ENCODE measurements around the gene CABCOCO1. TPM values are rescaled to one million over a fixed set of nuclear protein-coding genes. Genes with fewer than 3 reads are reported as not detected.
A peak's percentile ranks its signal among the peaks of the same experiment; 100 is the strongest.

The CABCOCO1 gene
- total and polyA plus RNA-seq, 9 of the 15 experiments (the other 6 are each of a cell fraction or from before 2014, with no cell fraction given): 0.04 TPM; not detected in 8

DNA sequence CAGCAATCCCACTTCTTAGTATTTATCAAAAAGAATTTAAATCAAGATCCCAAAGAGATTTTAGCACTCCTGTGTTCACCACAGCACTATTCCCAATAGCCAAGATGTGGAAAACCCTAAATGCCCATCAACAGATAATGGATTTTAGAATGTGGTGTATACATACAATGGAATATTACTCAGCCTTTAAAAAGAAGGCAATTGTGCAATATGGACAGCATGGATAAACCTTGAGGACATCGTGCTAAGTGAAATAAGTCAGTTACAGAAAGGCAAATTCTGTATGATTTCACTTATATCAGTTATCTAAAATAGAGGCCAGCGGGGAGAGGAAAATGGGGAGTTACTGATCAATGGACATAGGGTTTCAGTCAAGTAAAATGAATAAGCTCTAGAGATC, 66.9 kb downstream of the CABCOCO1 start:
- TF ChIP-seq BMI1 (IDR thresholded peaks at IDR 0.05; ENCODE audit: low read length): no peak
- TF ChIP-seq CEBPG (CRISPR knock-in tag; IDR thresholded peaks at IDR 0.05): no peak
- TF ChIP-seq CEBPG (tag; conservative IDR thresholded peaks at IDR 0.05 in 1 of 2, IDR thresholded peaks at IDR 0.05 in 1 of 2): 0 out of 4 replicates have a peak, but pooled peaks of 1 of the 2 experiments have one; percentile 8
- peak; percentile 71 for TF ChIP-seq CEBPB (tag; IDR thresholded peaks at IDR 0.05)
- peak; percentile 62 for TF ChIP-seq ZNF146 (CRISPR knock-in tag; IDR thresholded peaks at IDR 0.05; ENCODE audit: unreplicated experiment)
- ATAC-seq: no peak
- BruUV-seq (replicated peaks): no TSS peak
- Histone ChIP-seq H3K4me1 (replicated peaks in 1 of 2; ENCODE audit: control insufficient read depth in 2 of 2, insufficient read depth in 2 of 2, low read length in 2 of 2) (0 out of 5 replicates have a peak, but pooled peaks cover 0 to 4% of the 10 kb centered on the region in 2 experiments), H3K27me3 (ENCODE audit: control insufficient read depth in 2 of 2, insufficient read depth in 2 of 2, low read length in 2 of 2) (no peaks in the 10 kb centered on the region), H3K27ac (ENCODE audit: extremely low read depth, low read depth, low read length) (no peak overlapping the region), H3K4me2 (ENCODE audit: insufficient read depth, low read length) (no peak overlapping the region), H3K4me3 (no peak overlapping the region), H3K9me3 (replicated peaks; ENCODE audit: control insufficient read depth, insufficient read depth, low read depth, low read length) (no peaks in the 10 kb centered on the region), H3K9me1 (ENCODE audit: control insufficient read depth, insufficient read depth, low read length) (no peaks in the 10 kb centered on the region), H4K20me1 (replicated peaks; ENCODE audit: control insufficient read depth, insufficient read depth, low read length) (no peaks in the 10 kb centered on the region), H3K9ac (ENCODE audit: insufficient read depth in 1 of 2, low read depth in 2 of 2, low read length in 2 of 2) (no peak overlapping the region), H3K79me2 (ENCODE audit: control insufficient read depth, insufficient read depth, low read length) (no peaks in the 10 kb centered on the region), H3K36me3 (ENCODE audit: control insufficient read depth, insufficient read depth, low read length) (no peaks in the 10 kb centered on the region), H2AFZ (ENCODE audit: low read depth, low read length) (no peak overlapping the region)
- no peak for FAIRE-seq
- 61% methylated on average over 2 of the region's 2 CpGs for WGBS (ENCODE audit: insufficient coverage, low coverage, missing lambda C conversion rate)
- ChIA-PET POLR2A (no interaction called here), CTCF (ENCODE audit: low intra/inter-chr PET ratio) (no interaction called here)
- intact Hi-C loops (cut with micrococcal nuclease) (no loop called here), in situ Hi-C loops (cut with MboI) (no loop called here)
- no peak for DNase-seq (ENCODE audit: extremely low read depth in 1 of 4, low spot score in 3 of 4)

DNA sequence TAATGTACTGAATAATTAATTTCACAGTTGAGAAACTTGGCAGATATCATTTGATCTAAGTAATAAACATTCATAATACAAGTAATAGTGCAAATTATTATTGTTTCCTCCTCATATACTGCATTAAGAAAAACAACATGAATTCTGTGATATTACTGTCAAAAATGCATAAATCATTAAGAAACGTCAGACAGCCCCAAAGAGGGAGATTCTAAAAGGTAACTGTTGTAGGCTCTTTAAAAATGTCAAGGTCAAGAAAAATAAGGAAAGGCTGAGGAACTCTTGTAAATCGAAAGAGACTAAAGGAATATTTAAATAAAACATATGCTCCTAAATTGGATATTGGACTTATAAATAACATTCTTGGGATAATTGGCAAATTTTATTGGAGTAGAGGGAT, 67.9 kb downstream of the CABCOCO1 start:
- H3K27ac ChIP-seq (ENCODE audit: extremely low read depth, low read depth, low read length): no peak overlapping the region
- 20% methylated on average over 2 of the region's 2 CpGs for WGBS (ENCODE audit: insufficient coverage, low coverage, missing lambda C conversion rate)
- no peaks in the 10 kb centered on the region for H3K27me3 ChIP-seq (ENCODE audit: control insufficient read depth in 2 of 2, insufficient read depth in 2 of 2, low read length in 2 of 2)
- CTCF ChIA-PET (ENCODE audit: low intra/inter-chr PET ratio): no interaction called here
- H3K4me2 ChIP-seq (ENCODE audit: insufficient read depth, low read length): no peak overlapping the region
- POLR2A ChIA-PET: interaction anchor here (0.6 kb wide), 1 partner anchor 203 kb away, joined by 3 read pairs; no protein-coding TSS in a partner anchor
- 0 out of 5 replicates have a peak, but pooled peaks cover 0 to 4% of the 10 kb centered on the region in 2 experiments for H3K4me1 ChIP-seq (replicated peaks in 1 of 2; ENCODE audit: control insufficient read depth in 2 of 2, insufficient read depth in 2 of 2, low read length in 2 of 2)
- DNase-seq (ENCODE audit: extremely low read depth in 1 of 4, low spot score in 3 of 4) (no peak), FAIRE-seq (no peak), ATAC-seq (no peak)
- intact Hi-C loops (cut with micrococcal nuclease) (loop anchor here (5.0 to 10.0 kb wide), 4 partner anchors 107 to 586 kb away; partner anchors contain the start of gene ARID5B), in situ Hi-C loops (cut with MboI) (no loop called here)
- H3K4me3 ChIP-seq: no peak overlapping the region
- no peaks in the 10 kb centered on the region for H3K9me3 ChIP-seq (replicated peaks; ENCODE audit: control insufficient read depth, insufficient read depth, low read depth, low read length)
- H3K79me2 ChIP-seq (ENCODE audit: control insufficient read depth, insufficient read depth, low read length): no peaks in the 10 kb centered on the region
- peak overlapping the region; percentile 7; the same call in 1 of the 2 replicates for H2AFZ ChIP-seq (ENCODE audit: low read depth, low read length)
- no peaks in the 10 kb centered on the region for H3K36me3 ChIP-seq (ENCODE audit: control insufficient read depth, insufficient read depth, low read length)
- no TSS peak for BruUV-seq (replicated peaks)
- no peak overlapping the region for H3K9ac ChIP-seq (ENCODE audit: insufficient read depth in 1 of 2, low read depth in 2 of 2, low read length in 2 of 2)
- H3K9me1 ChIP-seq (ENCODE audit: control insufficient read depth, insufficient read depth, low read length): no peaks in the 10 kb centered on the region
- H4K20me1 ChIP-seq (replicated peaks; ENCODE audit: control insufficient read depth, insufficient read depth, low read length): no peaks in the 10 kb centered on the region
- TF ChIP-seq, protein P1, sequence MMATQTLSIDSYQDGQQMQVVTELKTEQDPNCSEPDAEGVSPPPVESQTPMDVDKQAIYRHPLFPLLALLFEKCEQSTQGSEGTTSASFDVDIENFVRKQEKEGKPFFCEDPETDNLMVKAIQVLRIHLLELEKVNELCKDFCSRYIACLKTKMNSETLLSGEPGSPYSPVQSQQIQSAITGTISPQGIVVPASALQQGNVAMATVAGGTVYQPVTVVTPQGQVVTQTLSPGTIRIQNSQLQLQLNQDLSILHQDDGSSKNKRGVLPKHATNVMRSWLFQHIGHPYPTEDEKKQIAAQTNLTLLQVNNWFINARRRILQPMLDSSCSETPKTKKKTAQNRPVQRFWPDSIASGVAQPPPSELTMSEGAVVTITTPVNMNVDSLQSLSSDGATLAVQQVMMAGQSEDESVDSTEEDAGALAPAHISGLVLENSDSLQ (IDR thresholded peaks at IDR 0.05): peak; percentile 60
- TF ChIP-seq CREM (IDR thresholded peaks at IDR 0.05; ENCODE audit: low read depth): no peak
- peak; percentile 40 for TF ChIP-seq MEIS2 (IDR thresholded peaks at IDR 0.05; ENCODE audit: partially characterized antibody)
- TF ChIP-seq MYC (IDR thresholded peaks at IDR 0.05; ENCODE audit: low read depth, low read length): no peak
- TF ChIP-seq MYC (CRISPR knock-in tag; IDR thresholded peaks at IDR 0.05; ENCODE audit: borderline replicate concordance, low read depth): no peak
- TF ChIP-seq, protein P2, sequence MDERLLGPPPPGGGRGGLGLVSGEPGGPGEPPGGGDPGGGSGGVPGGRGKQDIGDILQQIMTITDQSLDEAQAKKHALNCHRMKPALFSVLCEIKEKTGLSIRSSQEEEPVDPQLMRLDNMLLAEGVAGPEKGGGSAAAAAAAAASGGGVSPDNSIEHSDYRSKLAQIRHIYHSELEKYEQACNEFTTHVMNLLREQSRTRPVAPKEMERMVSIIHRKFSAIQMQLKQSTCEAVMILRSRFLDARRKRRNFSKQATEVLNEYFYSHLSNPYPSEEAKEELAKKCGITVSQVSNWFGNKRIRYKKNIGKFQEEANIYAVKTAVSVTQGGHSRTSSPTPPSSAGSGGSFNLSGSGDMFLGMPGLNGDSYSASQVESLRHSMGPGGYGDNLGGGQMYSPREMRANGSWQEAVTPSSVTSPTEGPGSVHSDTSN (CRISPR knock-in tag; IDR thresholded peaks at IDR 0.05; ENCODE audit: low read depth): no peak
- TF ChIP-seq, protein P2 (tag; conservative IDR thresholded peaks at IDR 0.05; ENCODE audit: low read depth): 0 out of 2 replicates have a peak, but pooled peaks have one; percentile 26
- TF ChIP-seq NEUROD1 (IDR thresholded peaks at IDR 0.05; ENCODE audit: borderline replicate concordance, low read depth, low read length, partially characterized antibody): no peak

All from K562 (cell line).